PC-9 (cell line): ENCODE data around the gene PTPRC.

ENCODE experiments used
- CTCF ChIP-seq: fragments of 200-600 bp; sonication (generic); conservative IDR thresholded peaks from 2 replicates; pipeline ENCODE4 v1.6.1; 2017; ENCODE audit warnings: mixed run types, antibody characterized with exemption, mild to moderate bottlenecking, moderate library complexity
- EZH2 ChIP-seq: fragments of 200-600 bp; sonication (generic); IDR thresholded peaks from 2 replicates; pipeline ENCODE4 v1.8.0; 2017; ENCODE audit warnings: antibody characterized with exemption, low read depth

DNA sequence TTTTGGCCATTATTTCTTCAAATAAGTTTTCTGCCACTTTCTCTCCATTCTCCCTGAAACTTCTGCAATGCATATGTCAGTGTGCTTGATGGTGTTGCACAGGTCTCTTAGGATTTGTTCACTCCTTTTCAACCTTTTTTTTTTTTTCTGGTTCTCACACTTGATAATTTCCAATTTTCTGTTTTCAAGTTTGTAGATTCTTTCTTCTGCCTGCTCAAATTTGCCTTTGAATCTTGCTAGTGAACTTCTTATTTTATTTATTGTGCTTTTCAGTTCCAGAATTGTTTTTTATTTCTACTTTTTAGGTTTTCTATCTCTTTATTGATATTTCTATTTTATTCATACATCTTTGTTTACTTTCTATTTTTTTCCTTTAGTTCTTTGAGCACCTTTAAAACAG, 48.4 kb upstream of the PTPRC start:
- TF ChIP-seq CTCF (no peak), EZH2 (no peak)
